ENCODE results near the gene SSTR1. TPM values are rescaled to one million over a fixed set of nuclear protein-coding genes. Genes with fewer than 3 reads are reported as not detected.

The SSTR1 gene
- total RNA-seq, 1 experiment from 2014 or later = not detected

DNA sequence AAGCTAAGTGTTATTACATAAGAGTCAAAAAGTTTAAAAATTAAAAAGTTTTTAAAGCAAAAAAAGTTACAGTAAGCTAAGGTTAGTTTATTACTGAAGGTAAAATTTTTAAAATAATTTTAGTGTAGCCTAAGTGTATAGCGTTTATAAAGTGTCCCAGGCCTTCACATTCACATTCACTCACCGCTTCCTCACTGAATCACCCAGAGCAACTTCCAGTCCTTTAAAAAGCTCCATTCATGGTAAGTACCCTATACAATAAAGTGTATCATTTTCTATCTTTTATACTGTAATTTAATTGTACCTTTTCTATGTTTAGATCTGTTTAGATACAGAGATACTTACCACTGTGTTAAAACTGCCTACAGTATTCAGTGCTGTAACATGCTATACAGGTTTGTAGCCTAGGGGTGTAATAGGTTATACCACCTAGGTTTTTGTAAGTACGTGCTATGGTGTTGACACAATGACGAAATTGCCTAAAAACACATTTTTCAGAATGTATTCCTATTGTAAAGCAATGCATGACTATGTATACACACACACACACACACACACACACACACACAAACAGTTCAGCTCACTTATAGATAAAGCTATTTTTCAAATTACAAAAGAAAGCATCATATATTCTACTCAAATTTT is 44.5 kb downstream of the SSTR1 start:
- Histone ChIP-seq H3K4me3 (replicated peaks in 1 of 2; ENCODE audit: low read depth in 1 of 2, low read length in 2 of 2) (no peak overlapping the region), H3K9me3 (ENCODE audit: control insufficient read depth in 1 of 2, insufficient read depth in 1 of 2, low read depth in 1 of 2, low read length in 2 of 2) (no peaks in the 10 kb centered on the region), H3K79me2 (ENCODE audit: insufficient read depth, low read length) (no peaks in the 10 kb centered on the region), H3K9me2 (ENCODE audit: insufficient read depth) (no peaks in the 10 kb centered on the region), H3K9ac (ENCODE audit: low read length) (no peak overlapping the region), H3K4me2 (ENCODE audit: low read length) (no peak overlapping the region), H3K27me3 (ENCODE audit: insufficient read depth, low read length) (no peaks in the 10 kb centered on the region), H3K27ac (ENCODE audit: low read depth, low read length) (no peak overlapping the region), H2AFZ (ENCODE audit: low read depth, low read length, poor library complexity, severe bottlenecking) (no peak overlapping the region), H3K36me3 (ENCODE audit: control insufficient read depth in 1 of 2, insufficient read depth in 2 of 2, low read length in 2 of 2) (no peaks in the 10 kb centered on the region), H4K20me1 (ENCODE audit: insufficient read depth) (no peaks in the 10 kb centered on the region; the same call in 1 of the 2 replicates), H3K4me1 (ENCODE audit: control insufficient read depth in 1 of 2, insufficient read depth in 2 of 2, low read length in 2 of 2) (no peaks in the 10 kb centered on the region)
- CTCF ChIA-PET = no interaction called here
- RAD21 ChIA-PET (ENCODE audit: low non-redundant PET in 1 of 2, low total read pairs in 2 of 2, uncharacterized antibody in 2 of 2, unreplicated experiment in 2 of 2) = interaction anchor here in 1 of 2 experiments (0.6 kb wide), 1 partner anchor 543 kb away, joined by 3 read pairs; no protein-coding TSS in a partner anchor
- BruUV-seq (replicated peaks) = no TSS peak
- TF ChIP-seq EZH2phosphoT487 (IDR thresholded peaks at IDR 0.05; ENCODE audit: borderline replicate concordance) (no peak), JUND (IDR thresholded peaks at IDR 0.05) (no peak), SRF (IDR thresholded peaks at IDR 0.05; ENCODE audit: low read depth) (no peak), POLR2A (IDR thresholded peaks at IDR 0.05; ENCODE audit: borderline replicate concordance, extremely low read depth, insufficient read depth, insufficient read length) (no peak), ZFX (IDR thresholded peaks at IDR 0.05) (no peak), EGR1 (IDR thresholded peaks at IDR 0.05; ENCODE audit: low read depth) (no peak), EZH2 (IDR thresholded peaks at IDR 0.05) (no peak), POLR2AphosphoS5 (IDR thresholded peaks at IDR 0.05; ENCODE audit: low read depth, low read length) (no peak), RAD21 (IDR thresholded peaks at IDR 0.05; ENCODE audit: low read depth) (no peak), CEBPB (IDR thresholded peaks at IDR 0.05; ENCODE audit: low read depth) (no peak), SIN3A (IDR thresholded peaks at IDR 0.05; ENCODE audit: low read depth) (no peak), YY1 (IDR thresholded peaks at IDR 0.05; ENCODE audit: extremely low read depth, insufficient replicate concordance, low read depth, low read length) (no peak), MAX (IDR thresholded peaks at IDR 0.05) (no peak), ZNF274 (IDR thresholded peaks at IDR 0.05; ENCODE audit: low read depth, low read length) (no peak), CBX3 (IDR thresholded peaks at IDR 0.05; ENCODE audit: low read depth) (no peak), ZBTB33 (IDR thresholded peaks at IDR 0.05; ENCODE audit: extremely low read depth, insufficient replicate concordance, low read length) (no peak)
- TF ChIP-seq, protein P1, sequence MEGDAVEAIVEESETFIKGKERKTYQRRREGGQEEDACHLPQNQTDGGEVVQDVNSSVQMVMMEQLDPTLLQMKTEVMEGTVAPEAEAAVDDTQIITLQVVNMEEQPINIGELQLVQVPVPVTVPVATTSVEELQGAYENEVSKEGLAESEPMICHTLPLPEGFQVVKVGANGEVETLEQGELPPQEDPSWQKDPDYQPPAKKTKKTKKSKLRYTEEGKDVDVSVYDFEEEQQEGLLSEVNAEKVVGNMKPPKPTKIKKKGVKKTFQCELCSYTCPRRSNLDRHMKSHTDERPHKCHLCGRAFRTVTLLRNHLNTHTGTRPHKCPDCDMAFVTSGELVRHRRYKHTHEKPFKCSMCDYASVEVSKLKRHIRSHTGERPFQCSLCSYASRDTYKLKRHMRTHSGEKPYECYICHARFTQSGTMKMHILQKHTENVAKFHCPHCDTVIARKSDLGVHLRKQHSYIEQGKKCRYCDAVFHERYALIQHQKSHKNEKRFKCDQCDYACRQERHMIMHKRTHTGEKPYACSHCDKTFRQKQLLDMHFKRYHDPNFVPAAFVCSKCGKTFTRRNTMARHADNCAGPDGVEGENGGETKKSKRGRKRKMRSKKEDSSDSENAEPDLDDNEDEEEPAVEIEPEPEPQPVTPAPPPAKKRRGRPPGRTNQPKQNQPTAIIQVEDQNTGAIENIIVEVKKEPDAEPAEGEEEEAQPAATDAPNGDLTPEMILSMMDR (IDR thresholded peaks at IDR 0.05 in 2 of 3, conservative IDR thresholded peaks at IDR 0.05 in 1 of 3; ENCODE audit: borderline replicate concordance in 1 of 3, insufficient read depth in 1 of 3, low read depth in 2 of 3, low read length in 2 of 3) = no peak
- DNase-seq (ENCODE audit: low read depth, low spot score) (no peak), ATAC-seq (no peak)
- POLR2A ChIA-PET = no interaction called here
- intact Hi-C loops (cut with micrococcal nuclease) = no loop called here

Measured in HCT116 (cell line).